Heart left ventricle (tissue), 13 donors: Measurements from ENCODE around the gene HSD17B8.

ENCODE experiments used
- POLR2A ChIP-seq, 2 donors: fragments of 450-650 bp; IDR thresholded peaks; one replicate each; pipeline ENCODE4 v1.6.1; 2017; ENCODE audit warnings: antibody characterized with exemption in 2 of 2, mild to moderate bottlenecking in 2 of 2, moderate library complexity in 2 of 2
- TF ChIP-seq, protein P1 (sequence below), 12 donors: fragments of 200-600 bp; sonication (generic) in 4 of 12; IDR thresholded peaks; one replicate each; pipeline versions ENCODE4 v1.5.0 to v1.8.0; 2018 to 2022; ENCODE audit warnings: antibody characterized with exemption in 12 of 12, mild to moderate bottlenecking in 5 of 12
- donor health status: ischemic (EF 13 %, LVEDD 7.1; RV severe dilation, severe dysfunction).
- donor health status: DM: no; HTN: yes; CAD: no.
- donor health status: DM: no; HTN: no; CAD: no.
- donor health status: ischemic (EF 25% LVEDD 6.9; RV normal size, moderate dysfunction).
- donor health status: ischemic (EF 25% LVEDD 5.7; RV mildly dilated, moderate dysfunction).
- donor health status: ischemic (EF 35%, LVEDD 5.7; RV mildly dilated, moderate dysfunction).
- donor health status: nonischemic (EF 11% LVEDD 7.7; RV severe dilation, severe dysfunction).
- donor health status: DM: yes; HTN: yes; CAD: no.
- donor health status: PGD.
- donor health status: ischemic (EF 29% LVEDD 5.4; RV normal size, mild dysfunction).
- donor health status: nonischemic (EF 23%, LVEDD 6.1; RV moderate dilation, normal function).

DNA sequence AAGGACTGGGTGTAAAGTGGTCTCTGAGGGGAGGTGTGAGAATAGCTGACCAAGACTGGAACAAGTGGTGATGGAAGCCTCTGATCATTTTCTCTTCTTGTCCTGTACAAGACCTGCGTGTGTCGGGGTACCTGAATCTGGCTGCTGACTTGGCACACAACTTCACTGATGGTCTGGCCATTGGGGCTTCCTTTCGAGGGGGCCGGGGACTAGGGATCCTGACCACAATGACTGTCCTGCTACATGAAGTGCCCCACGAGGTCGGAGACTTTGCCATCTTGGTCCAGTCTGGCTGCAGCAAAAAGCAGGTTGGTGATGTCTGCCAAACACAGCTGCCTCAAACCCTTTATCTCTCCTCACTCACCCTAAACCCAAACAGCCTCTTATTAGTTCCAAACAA is 1.7 kb upstream of the HSD17B8 start:
- TF ChIP-seq, protein P1, sequence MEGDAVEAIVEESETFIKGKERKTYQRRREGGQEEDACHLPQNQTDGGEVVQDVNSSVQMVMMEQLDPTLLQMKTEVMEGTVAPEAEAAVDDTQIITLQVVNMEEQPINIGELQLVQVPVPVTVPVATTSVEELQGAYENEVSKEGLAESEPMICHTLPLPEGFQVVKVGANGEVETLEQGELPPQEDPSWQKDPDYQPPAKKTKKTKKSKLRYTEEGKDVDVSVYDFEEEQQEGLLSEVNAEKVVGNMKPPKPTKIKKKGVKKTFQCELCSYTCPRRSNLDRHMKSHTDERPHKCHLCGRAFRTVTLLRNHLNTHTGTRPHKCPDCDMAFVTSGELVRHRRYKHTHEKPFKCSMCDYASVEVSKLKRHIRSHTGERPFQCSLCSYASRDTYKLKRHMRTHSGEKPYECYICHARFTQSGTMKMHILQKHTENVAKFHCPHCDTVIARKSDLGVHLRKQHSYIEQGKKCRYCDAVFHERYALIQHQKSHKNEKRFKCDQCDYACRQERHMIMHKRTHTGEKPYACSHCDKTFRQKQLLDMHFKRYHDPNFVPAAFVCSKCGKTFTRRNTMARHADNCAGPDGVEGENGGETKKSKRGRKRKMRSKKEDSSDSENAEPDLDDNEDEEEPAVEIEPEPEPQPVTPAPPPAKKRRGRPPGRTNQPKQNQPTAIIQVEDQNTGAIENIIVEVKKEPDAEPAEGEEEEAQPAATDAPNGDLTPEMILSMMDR (IDR thresholded peaks at IDR 0.05): no peak
- TF ChIP-seq POLR2A (IDR thresholded peaks at IDR 0.05): no peak
